KMS-11 (cell line): Measurements from ENCODE around the gene GPR148.
"Not testable (repeated sequence)": the region's sequence is repeated elsewhere in the genome, so short reads cannot be mapped to it uniquely, and the experiment has no call there.

Experiments used
- H2AFZ ChIP-seq: fragments of 200-600 bp; sonication (generic); 2 replicates; pipeline ENCODE4 v1.6.1; 2016; ENCODE audit warnings: antibody characterized with exemption, mixed run types, low read depth
- H3K27ac ChIP-seq: fragments of 200-600 bp; sonication (generic); 2 replicates; pipeline ENCODE4 v1.6.1; 2016; ENCODE audit warnings: mild to moderate bottlenecking, mixed run types
- H3K27me3 ChIP-seq: fragments of 200-600 bp; sonication (generic); 2 replicates; pipeline ENCODE4 v1.6.1; 2017; ENCODE audit warnings: mild to moderate bottlenecking, low read depth, mixed run types, moderate library complexity; ENCODE audit not compliant: insufficient read depth
- H3K36me3 ChIP-seq: fragments of 200-600 bp; sonication (generic); 2 replicates; pipeline ENCODE4 v1.6.1; 2017; ENCODE audit warnings: mild to moderate bottlenecking, mixed run types; ENCODE audit not compliant: insufficient read depth
- H3K4me1 ChIP-seq: fragments of 200-600 bp; sonication (generic); 2 replicates; pipeline ENCODE4 v1.6.1; 2016; ENCODE audit warnings: mild to moderate bottlenecking, low read depth, mixed run types; ENCODE audit not compliant: poor library complexity, severe bottlenecking
- H3K4me2 ChIP-seq: fragments of 200-600 bp; sonication (generic); 2 replicates; pipeline ENCODE4 v1.7.0; 2016; ENCODE audit warnings: mild to moderate bottlenecking, mixed run types
- H3K4me3 ChIP-seq: fragments of 200-600 bp; sonication (generic); IDR thresholded peaks from 2 replicates; pipeline ENCODE4 v1.6.1; 2017; ENCODE audit warnings: low read depth, low read length, mixed read lengths; ENCODE audit not compliant: insufficient read depth
- H3K79me2 ChIP-seq: fragments of 200-600 bp; sonication (generic); 2 replicates; pipeline ENCODE4 v1.6.1; 2016; ENCODE audit warnings: low read depth, mixed run types; ENCODE audit not compliant: insufficient read depth
- H3K9ac ChIP-seq: fragments of 200-600 bp; sonication (generic); 2 replicates; pipeline ENCODE4 v1.6.1; 2016; ENCODE audit warnings: mild to moderate bottlenecking, mixed run types
- H4K20me1 ChIP-seq: fragments of 200-600 bp; sonication (generic); 2 replicates; pipeline ENCODE4 v1.6.1; 2016; ENCODE audit warnings: mild to moderate bottlenecking, mixed run types; ENCODE audit not compliant: insufficient read depth
- CTCF ChIP-seq: fragments of 200-600 bp; sonication (generic); conservative IDR thresholded peaks from 2 replicates; pipeline ENCODE4 v1.6.1; 2017; ENCODE audit warnings: low read depth, mild to moderate bottlenecking, antibody characterized with exemption, low read length, moderate library complexity, mixed read lengths

Gene GPR148

DNA sequence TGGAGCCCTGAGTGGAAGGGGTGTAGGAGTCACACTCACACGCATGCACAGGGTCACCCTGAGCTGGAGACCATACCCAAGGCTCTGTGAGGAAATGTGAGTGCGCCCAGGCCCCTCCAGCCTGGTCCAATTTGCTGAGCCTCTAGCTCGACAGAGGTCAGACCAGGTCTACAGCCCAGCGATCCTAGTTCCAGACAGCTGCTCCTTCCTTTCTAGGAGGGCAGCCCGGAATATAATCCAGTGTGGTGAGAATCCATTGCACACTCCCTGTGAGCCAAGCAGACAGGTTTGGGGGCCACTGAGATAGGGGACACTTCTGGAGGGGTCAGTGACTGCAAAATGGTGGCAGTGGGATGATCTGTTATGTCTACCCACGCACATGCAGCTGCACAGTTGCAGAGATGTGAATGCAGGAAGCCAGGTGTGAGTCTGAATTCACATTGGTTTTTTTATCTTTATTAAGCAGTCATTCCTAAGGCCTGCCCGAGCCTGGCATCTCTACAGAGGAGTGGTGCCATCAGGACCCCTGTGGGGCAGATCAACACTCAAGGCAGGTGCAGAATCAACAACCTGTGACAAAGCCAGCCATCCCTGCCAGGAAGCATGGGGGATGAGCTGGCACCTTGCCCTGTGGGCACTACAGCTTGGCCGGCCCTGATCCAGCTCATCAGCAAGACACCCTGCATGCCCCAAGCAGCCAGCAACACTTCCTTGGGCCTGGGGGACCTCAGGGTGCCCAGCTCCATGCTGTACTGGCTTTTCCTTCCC, at the start of gene GPR148:
TSS of gene GPR148 (plus strand) at position 522 of the 768 bp plus-strand sequence. CDS start at position 604, 82 bp downstream.
- no peaks in the 10 kb centered on the region for H3K79me2 ChIP-seq
- peak within 1 kb of the TSS; percentile 37; the same call in 1 of the 2 replicates for H3K9ac ChIP-seq
- H4K20me1 ChIP-seq, result no peaks in the 10 kb centered on the region
- no peak within 1 kb of the TSS for H3K4me3 ChIP-seq
- H2AFZ ChIP-seq, result peak within 1 kb of the TSS; percentile 93; the same call in 1 of the 2 replicates
- H3K4me2 ChIP-seq, result peak within 1 kb of the TSS; percentile 45; the same call in 1 of the 2 replicates
- H3K4me1 ChIP-seq, result peaks cover 6% of the 10 kb centered on the region
- no peak for TF ChIP-seq CTCF
- no peaks in the 10 kb centered on the region for H3K36me3 ChIP-seq
- peak within 1 kb of the TSS; percentile 32; the same call in 1 of the 2 replicates for H3K27ac ChIP-seq
- H3K27me3 ChIP-seq, result no peaks in the 10 kb centered on the region

- H3K79me2 ChIP-seq, H3K36me3 ChIP-seq: not testable (repeated sequence)
Observed at GRCh38 chr2:130692041-130692770, 36.7 kb upstream of the GPR148 start.

GRCh38 chr2:130693474-130693873, 35.4 kb upstream of the GPR148 start:
- H3K27ac ChIP-seq, H3K79me2 ChIP-seq, H3K4me3 ChIP-seq, H3K36me3 ChIP-seq, H3K27me3 ChIP-seq, H4K20me1 ChIP-seq, H3K4me1 ChIP-seq, H3K9ac ChIP-seq, H3K4me2 ChIP-seq, H2AFZ ChIP-seq: not testable (repeated sequence)

More at GRCh38 chr2:130692041-130692770, 36.7 kb upstream of the GPR148 start:
- not testable (repeated sequence) for H3K4me1 ChIP-seq, H3K27me3 ChIP-seq, H2AFZ ChIP-seq, H4K20me1 ChIP-seq, H3K4me3 ChIP-seq, H3K27ac ChIP-seq, H3K4me2 ChIP-seq, H3K9ac ChIP-seq

- H3K36me3 ChIP-seq, H3K4me1 ChIP-seq, H3K27ac ChIP-seq, H3K79me2 ChIP-seq, H3K27me3 ChIP-seq, H4K20me1 ChIP-seq, H2AFZ ChIP-seq, H3K9ac ChIP-seq, H3K4me3 ChIP-seq, H3K4me2 ChIP-seq: not testable (repeated sequence)
Observed at GRCh38 chr2:130703250-130703649, 25.6 kb upstream of the GPR148 start.

- not testable (repeated sequence) for H3K4me3 ChIP-seq, H3K9ac ChIP-seq, H4K20me1 ChIP-seq, H3K4me1 ChIP-seq, H3K27ac ChIP-seq, H3K79me2 ChIP-seq, H3K4me2 ChIP-seq, H3K36me3 ChIP-seq, H2AFZ ChIP-seq, H3K27me3 ChIP-seq
Observed at GRCh38 chr2:130714795-130715194, 14.1 kb upstream of the GPR148 start.

- H2AFZ ChIP-seq, result no peak overlapping the region
- H3K27ac ChIP-seq, result no peak overlapping the region
- H3K4me1 ChIP-seq, result no peaks in the 10 kb centered on the region
- no peak overlapping the region for H3K4me2 ChIP-seq
- no peak for TF ChIP-seq CTCF
- no peaks in the 10 kb centered on the region for H4K20me1 ChIP-seq
- no peak overlapping the region for H3K4me3 ChIP-seq
- no peaks in the 10 kb centered on the region for H3K36me3 ChIP-seq
- H3K27me3 ChIP-seq, result no peaks in the 10 kb centered on the region
- no peak overlapping the region for H3K9ac ChIP-seq
- H3K79me2 ChIP-seq, result no peaks in the 10 kb centered on the region
Observed at GRCh38 chr2:130720036-130720435, 8.8 kb upstream of the GPR148 start.
